ENCODE measurements around the gene ATP4B. TPM values are rescaled to one million over a fixed set of nuclear protein-coding genes. Genes with fewer than 3 reads are reported as not detected.

The ATP4B gene
- total RNA-seq, 1 experiment from 2014 or later = not detected

- in situ Hi-C loops (cut with HindIII; ENCODE audit: low sequenced_read_pairs) = no loop called here
- DNase-seq (ENCODE audit: low spot score) = no peak
Measured at GRCh38 chr13:113645329-113645728, 12.7 kb downstream of the ATP4B start.

DNA sequence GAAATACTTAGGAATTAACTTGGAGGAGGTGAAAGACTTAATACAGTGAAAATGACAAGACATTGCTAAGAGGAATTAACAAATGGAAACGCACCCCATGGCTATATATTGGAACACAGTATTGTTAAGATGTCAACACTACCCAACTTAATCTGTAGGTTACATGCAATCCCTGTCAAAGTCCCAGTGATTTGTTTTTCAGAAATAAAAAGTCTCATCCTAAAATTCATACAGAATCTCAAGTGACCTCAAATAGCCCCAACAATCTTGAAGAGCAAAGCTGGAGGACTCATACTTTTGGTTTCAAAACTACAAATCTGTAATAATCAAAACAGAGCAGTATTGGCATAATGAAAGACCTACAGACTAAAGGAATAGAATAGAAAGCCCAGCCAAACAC lies 13.2 kb downstream of the ATP4B start:
- no peak for DNase-seq (ENCODE audit: low spot score)
- in situ Hi-C loops (cut with HindIII; ENCODE audit: low sequenced_read_pairs) = no loop called here

- DNase-seq (ENCODE audit: low spot score) = no peak
- in situ Hi-C loops (cut with HindIII; ENCODE audit: low sequenced_read_pairs) = no loop called here
Measured at GRCh38 chr13:113643593-113643992, 14.4 kb downstream of the ATP4B start.

DNA sequence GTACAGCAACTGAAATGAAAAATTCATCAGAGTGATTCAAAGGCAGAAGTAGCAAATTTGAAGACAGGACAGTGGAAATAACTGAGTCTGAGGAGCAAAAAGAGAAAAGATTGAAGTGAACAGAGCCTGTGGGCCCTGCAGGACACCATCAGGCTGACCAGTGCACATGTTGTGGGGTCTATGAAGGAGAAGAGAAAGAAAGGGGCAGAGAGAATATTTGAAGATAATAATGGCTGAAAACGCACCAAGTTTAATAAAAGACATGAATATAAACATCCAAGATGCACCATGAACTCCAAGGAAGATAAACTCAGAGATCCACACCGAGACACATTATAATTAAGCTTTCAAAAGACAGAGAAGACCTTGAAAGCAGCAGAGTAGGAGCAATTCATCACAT lies 15.4 kb downstream of the ATP4B start:
- DNase-seq (ENCODE audit: low spot score) = no peak

DNA sequence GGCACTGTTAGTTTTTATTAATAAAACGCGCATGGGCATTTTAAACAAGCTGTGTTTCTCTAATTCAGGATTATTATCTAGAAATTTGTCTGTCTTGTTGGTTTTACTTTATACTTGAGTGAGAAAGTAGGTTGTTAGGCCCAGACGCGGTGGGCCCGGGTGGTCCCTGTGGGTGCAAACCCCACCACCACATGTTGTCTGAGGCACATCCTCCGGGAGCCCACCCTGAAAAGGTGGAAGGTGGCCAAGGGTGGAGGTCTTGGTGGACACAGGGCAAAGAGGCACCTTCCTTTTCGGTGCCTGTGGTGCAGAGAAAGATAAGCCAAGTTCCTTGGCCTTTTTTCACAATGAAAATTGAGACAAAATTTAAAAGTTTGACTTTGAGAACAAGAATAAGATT lies 16.6 kb downstream of the ATP4B start:
- in situ Hi-C loops (cut with HindIII; ENCODE audit: low sequenced_read_pairs) = no loop called here
- no peak for DNase-seq (ENCODE audit: low spot score)

More for the DNA sequence above, 15.4 kb downstream of the ATP4B start:
- in situ Hi-C loops (cut with HindIII; ENCODE audit: low sequenced_read_pairs) = no loop called here

DNA sequence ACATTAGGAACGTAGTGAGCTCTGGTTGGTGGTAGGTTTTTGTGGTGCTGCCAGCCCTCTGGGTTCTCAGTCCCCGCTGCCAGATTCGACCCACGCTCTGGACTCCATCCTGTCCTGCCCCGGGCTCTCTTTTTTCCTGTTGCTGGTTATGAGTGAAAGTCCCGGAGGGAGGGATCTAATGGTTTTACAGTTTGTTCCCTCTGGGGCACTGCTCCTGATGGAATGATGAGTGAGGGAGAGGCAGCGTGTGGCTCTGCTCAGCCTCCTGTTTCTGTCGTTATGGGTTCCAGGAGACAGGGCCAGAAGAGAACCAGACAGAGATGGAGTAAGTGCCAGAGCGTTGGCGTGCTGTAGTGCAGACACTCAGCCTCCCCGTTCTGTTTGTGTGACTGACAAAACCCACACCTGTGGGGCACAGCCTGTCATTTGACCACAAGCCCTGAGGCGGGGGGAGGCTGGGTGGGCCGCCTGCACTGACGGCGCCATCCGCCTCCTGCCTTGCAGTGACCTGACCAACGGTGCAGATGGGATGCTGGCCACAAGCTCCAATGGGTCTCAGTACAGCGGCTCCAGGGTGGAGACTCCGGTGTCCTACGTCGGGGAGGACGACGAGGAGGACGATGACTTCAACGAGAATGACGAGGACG lies 18.3 kb downstream of the ATP4B start:
- DNase-seq (ENCODE audit: low spot score) = peak; percentile 74
- in situ Hi-C loops (cut with HindIII; ENCODE audit: low sequenced_read_pairs) = no loop called here

DNA sequence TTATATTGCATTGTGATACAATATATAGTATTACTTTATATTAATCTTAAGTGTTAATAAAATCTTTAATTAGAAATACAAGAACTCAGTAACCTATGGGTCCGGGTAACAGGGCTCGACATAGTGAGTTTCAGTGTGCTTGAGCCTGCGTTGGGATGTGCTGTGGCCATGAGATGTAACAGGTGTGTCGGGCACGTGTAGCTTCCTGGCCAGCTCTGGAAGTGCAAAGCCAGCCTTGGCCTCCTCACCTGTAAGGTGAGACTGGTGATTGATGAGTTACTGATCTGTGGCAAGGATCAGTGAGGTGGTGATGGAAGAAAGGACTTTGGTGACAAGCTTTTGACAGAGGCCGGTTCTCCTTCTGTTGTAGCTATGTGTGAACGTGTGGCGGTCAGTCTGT lies 19.2 kb downstream of the ATP4B start:
- DNase-seq (ENCODE audit: low spot score) = no peak
- in situ Hi-C loops (cut with HindIII; ENCODE audit: low sequenced_read_pairs) = no loop called here

DNA sequence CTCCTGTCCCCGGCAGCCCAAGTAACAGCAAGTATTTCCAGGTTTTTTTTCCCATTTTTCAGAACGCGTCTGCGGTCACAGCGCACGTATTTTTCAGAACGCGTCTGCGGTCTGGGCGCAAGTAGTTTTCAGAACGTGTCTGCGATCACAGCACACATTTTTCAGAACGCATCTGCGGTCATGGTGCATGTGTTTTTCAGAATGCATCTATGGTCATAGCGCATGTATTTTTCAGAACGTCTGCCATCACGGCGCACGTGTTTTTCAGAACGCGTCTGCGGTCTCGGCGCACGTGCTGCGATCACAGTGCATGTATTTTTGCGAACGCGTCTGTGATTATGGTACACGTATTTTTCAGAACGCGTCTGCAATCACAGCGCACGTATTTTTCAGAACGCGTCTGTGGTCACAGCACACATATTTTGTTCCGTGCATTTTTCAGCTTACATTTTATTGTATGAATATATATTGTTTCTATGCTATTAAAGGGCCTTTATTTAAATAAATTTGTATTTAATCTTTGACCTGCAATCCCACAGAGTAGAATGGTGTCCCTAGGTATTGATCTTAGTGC lies 19.7 kb downstream of the ATP4B start:
- in situ Hi-C loops (cut with HindIII; ENCODE audit: low sequenced_read_pairs) = no loop called here
- DNase-seq (ENCODE audit: low spot score) = no peak

GRCh38 chr13:113637262-113638160 lies 20.5 kb downstream of the ATP4B start:
- in situ Hi-C loops (cut with HindIII; ENCODE audit: low sequenced_read_pairs) = no loop called here
- DNase-seq (ENCODE audit: low spot score) = no peak

GRCh38 chr13:113636266-113636963 lies 21.6 kb downstream of the ATP4B start:
- in situ Hi-C loops (cut with HindIII; ENCODE audit: low sequenced_read_pairs) = no loop called here
- no peak for DNase-seq (ENCODE audit: low spot score)

DNA sequence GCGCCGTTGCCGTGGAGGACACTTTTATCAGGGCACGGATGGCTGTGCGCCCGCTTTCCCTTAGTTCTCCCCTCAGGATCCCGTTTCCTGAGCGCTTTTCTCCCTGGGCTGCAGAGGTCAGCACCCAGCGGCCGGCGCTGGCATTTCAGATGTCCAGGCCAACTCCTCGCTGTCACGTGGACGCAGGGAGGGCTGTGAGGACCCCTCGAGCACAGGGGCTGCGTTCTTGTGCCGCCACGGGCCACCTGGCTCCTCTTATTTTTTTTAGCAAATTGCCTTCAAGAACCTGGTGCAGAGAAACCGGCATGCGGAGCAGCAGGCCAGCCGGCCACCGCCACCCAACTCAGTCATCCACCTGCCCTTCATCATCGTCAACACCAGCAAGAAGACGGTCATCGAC lies 22.3 kb downstream of the ATP4B start:
- in situ Hi-C loops (cut with HindIII; ENCODE audit: low sequenced_read_pairs) = no loop called here
- DNase-seq (ENCODE audit: low spot score) = no peak

DNA sequence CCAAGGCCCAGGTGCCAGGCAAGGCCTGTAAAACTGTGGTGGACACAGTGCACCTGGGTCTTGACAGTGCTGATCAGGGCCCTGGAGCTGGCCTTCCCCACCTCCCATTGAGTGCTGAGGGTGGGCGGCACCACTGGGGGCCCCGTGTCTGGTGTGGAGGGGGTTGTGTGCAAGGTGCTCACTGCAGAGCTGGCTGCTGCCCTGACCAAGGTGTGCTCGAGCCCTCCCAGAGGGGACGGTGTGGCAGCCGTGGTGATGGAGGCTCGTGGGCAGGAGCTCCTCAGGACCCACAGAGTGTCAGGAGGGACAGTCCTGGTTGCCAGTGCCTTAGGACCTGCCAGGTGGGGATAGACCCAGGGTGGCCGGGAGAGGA lies 23.0 kb downstream of the ATP4B start:
- in situ Hi-C loops (cut with HindIII; ENCODE audit: low sequenced_read_pairs) = no loop called here

GRCh38 chr13:113634279-113635047 lies 23.5 kb downstream of the ATP4B start:
- no peak for DNase-seq (ENCODE audit: low spot score)
- in situ Hi-C loops (cut with HindIII; ENCODE audit: low sequenced_read_pairs) = no loop called here

More for the DNA sequence above, 23.0 kb downstream of the ATP4B start:
- DNase-seq (ENCODE audit: low spot score) = no peak

DNA sequence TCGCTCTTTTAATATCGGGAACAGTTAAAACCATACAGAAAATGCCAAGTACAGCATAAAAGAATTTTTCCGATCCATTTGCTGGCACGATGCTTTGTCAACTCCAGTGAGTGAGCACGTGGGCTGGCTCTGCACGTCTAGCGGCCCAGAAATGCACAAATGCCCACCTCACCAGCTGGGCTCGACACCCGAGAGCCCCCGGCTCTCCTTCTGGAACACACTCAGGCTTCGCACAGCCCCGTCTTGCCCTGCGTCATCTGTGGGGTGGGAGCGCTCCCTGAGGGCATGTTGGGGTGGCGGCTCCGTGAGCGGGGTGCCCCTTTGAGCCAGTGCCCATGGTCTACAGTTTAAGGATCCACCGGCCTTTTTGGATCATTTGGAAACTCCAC lies 24.5 kb downstream of the ATP4B start:
- in situ Hi-C loops (cut with HindIII; ENCODE audit: low sequenced_read_pairs) = no loop called here
- DNase-seq (ENCODE audit: low spot score) = no peak

DNA sequence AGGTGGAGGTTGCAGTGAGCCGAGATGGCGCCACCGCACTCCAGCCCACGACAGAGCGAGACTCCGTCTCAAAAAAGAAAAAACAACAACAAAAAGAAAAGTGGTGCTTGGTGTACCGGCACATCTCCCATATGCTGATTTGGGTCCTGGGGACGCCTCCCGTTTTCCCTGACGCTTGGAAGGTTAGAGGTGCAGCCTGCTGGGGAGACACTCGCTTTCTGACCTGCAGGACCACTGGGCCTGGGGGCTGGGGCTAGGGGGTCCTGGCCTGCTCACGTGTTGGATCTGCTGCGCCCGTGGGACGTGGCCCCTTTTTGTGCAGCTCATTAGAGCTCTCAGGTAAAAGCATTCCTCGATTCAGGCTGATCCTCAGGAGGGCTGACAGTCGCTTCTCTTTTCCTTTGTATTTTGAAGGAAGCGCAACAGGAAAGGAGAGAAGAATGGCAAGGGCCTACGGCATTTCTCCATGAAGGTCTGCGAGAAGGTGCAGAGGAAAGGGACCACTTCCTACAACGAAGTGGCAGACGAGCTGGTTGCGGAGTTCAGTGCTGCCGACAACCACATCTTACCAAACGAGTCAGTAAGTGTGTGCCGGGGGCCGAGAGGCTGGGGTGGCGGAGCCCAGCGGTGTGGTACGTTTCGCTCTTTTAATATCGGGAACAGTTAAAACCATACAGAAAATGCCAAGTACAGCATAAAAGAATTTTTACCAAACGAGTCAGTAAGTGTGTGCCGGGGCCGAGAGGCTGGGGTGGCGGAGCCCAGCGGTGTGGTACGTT lies 25.1 kb downstream of the ATP4B start:
- DNase-seq (ENCODE audit: low spot score) = no peak
- in situ Hi-C loops (cut with HindIII; ENCODE audit: low sequenced_read_pairs) = no loop called here

GRCh38 chr13:113631341-113632095 lies 26.5 kb downstream of the ATP4B start:
- in situ Hi-C loops (cut with HindIII; ENCODE audit: low sequenced_read_pairs) = no loop called here

GRCh38 chr13:113630804-113631203 lies 27.2 kb downstream of the ATP4B start:
- DNase-seq (ENCODE audit: low spot score) = no peak
- in situ Hi-C loops (cut with HindIII; ENCODE audit: low sequenced_read_pairs) = no loop called here

More at GRCh38 chr13:113631341-113632095, 26.5 kb downstream of the ATP4B start:
- peak; percentile 24 for DNase-seq (ENCODE audit: low spot score)

- no peak for DNase-seq (ENCODE audit: low spot score)
- in situ Hi-C loops (cut with HindIII; ENCODE audit: low sequenced_read_pairs) = no loop called here
Measured at GRCh38 chr13:113630296-113630695, 27.7 kb downstream of the ATP4B start.

Data from G401 (cell line).